Sigmoid colon (tissue), 7 donors: ENCODE data around the gene POLR3A. TPM values are rescaled to one million over a fixed set of nuclear protein-coding genes. Genes with fewer than 3 reads are reported as not detected.

Experiments used
- DNase-seq: peaks from one replicate; pipeline ENCODE4 v3.0.0-alpha.2; 2019
- H3K27ac ChIP-seq, 4 donors: fragments of 200-600 bp; sonication (generic); one replicate each; pipeline ENCODE4 v1.5.1; 2016 to 2019; ENCODE audit warnings: mild to moderate bottlenecking in 1 of 4
- H3K27me3 ChIP-seq, 3 donors: fragments of 200-600 bp; sonication (generic); one replicate each; pipeline ENCODE4 v1.5.1; 2019; ENCODE audit warnings: mild to moderate bottlenecking in 1 of 3
- H3K36me3 ChIP-seq, 4 donors: fragments of 200-600 bp; sonication (generic); one replicate each; pipeline ENCODE4 v1.5.1; 2016 to 2019
- H3K4me1 ChIP-seq, 4 donors: fragments of 200-600 bp; sonication (generic); one replicate each; pipeline ENCODE4 v1.5.1; 2017 to 2019
- H3K4me3 ChIP-seq, 4 donors: fragments of 200-600 bp; sonication (generic); one replicate each; pipeline ENCODE4 v1.5.1; 2017 to 2019; ENCODE audit warnings: mild to moderate bottlenecking in 2 of 4, moderate library complexity in 1 of 4
- H3K9me3 ChIP-seq, 4 donors: fragments of 200-600 bp in 3 of 4; sonication (generic) in 3 of 4; one replicate each; pipeline versions ENCODE4 v1.5.1 to v1.6.1; 2013 to 2019
- CTCF ChIP-seq, 4 experiments: fragments of 450-650 bp in 3 of 4; fragments of 200-600 bp in 1 of 4; IDR thresholded peaks; one replicate each; pipeline ENCODE4 v1.5.1; 2016 to 2019; ENCODE audit warnings: antibody characterized with exemption in 4 of 4, mild to moderate bottlenecking in 3 of 4, moderate library complexity in 2 of 4
- EP300 ChIP-seq, 4 donors: sonication (generic); formaldehyde crosslinking; IDR thresholded peaks; one replicate each; pipeline ENCODE4 v1.6.1; 2017; ENCODE audit warnings: antibody characterized with exemption in 4 of 4
- POLR2A ChIP-seq, 2 donors: fragments of 450-650 bp; IDR thresholded peaks; one replicate each; pipeline ENCODE4 v1.6.1; 2016; ENCODE audit warnings: antibody characterized with exemption in 2 of 2, mild to moderate bottlenecking in 2 of 2, moderate library complexity in 2 of 2
- POLR2AphosphoS5 ChIP-seq, 4 donors: sonication (generic); formaldehyde crosslinking; IDR thresholded peaks; one replicate each; pipeline ENCODE4 v1.6.1; 2017; ENCODE audit warnings: antibody characterized with exemption in 4 of 4
- WGBS, 2 donors: extraction: QIAGEN DNeasy Blood & Tissue Kit; methylation state at CpG; one replicate each; pipeline ENCODE4 v1.1.7; 2013; 5-methylcytosine and 5-hydroxymethylcytosine counted together
- intact Hi-C: fragments of 100-400 bp; cut with DNase I; formaldehyde crosslinking; loops from one replicate; pipeline ENCODE4 v1.15.1; 2023
- polyA plus RNA-seq, 3 donors: library from polyadenylated mRNA; stranded (reverse); fragments of 200-250 nt; gene quantifications; one replicate each; pipeline ENCODE4 v1.2.3, GENCODE V29; 2013
- total RNA-seq, 4 donors: library from RNA; depleted of rRNA; stranded (reverse); fragments of >200 nt; gene quantifications; one replicate each; pipeline ENCODE4 v1.1.0, GENCODE V29; 2016
- donor health status: healthy with polysubstance abuse.
- donor health status: Bipolar disorder and iron deficiency.
- donor health status: healthy.

Gene POLR3A
- total and polyA plus RNA-seq, 7 donors: 1.6 to 13.0 (median 9.6) TPM

GRCh38 chr10:78042058-78042751, 12.9 kb upstream of the POLR3A start:
- no peaks in the 10 kb centered on the region for H3K9me3 ChIP-seq
- no peak overlapping the region for H3K27ac ChIP-seq
- no peaks in the 10 kb centered on the region for H3K27me3 ChIP-seq
- no peak for DNase-seq
- intact Hi-C loops: no loop called here
- TF ChIP-seq POLR2A (IDR thresholded peaks at IDR 0.05): no peak
- TF ChIP-seq EP300 (IDR thresholded peaks at IDR 0.05): no peak
- no peak for TF ChIP-seq POLR2AphosphoS5 (IDR thresholded peaks at IDR 0.05)
- TF ChIP-seq CTCF (IDR thresholded peaks at IDR 0.05): no peak
- peaks cover 0 to 25% (median 6%) of the 10 kb centered on the region in 4 donors for H3K4me1 ChIP-seq
- H3K4me3 ChIP-seq: no peak overlapping the region
- peaks cover 6 to 62% (median 39%) of the 10 kb centered on the region in 4 donors for H3K36me3 ChIP-seq
- WGBS, 2 donors: 79 to 87% methylated on average over 2 of the region's 2 CpGs

- H3K9me3 ChIP-seq: no peaks in the 10 kb centered on the region
- no peak overlapping the region for H3K27ac ChIP-seq
- no peak for TF ChIP-seq CTCF (IDR thresholded peaks at IDR 0.05)
- no peak for TF ChIP-seq POLR2A (IDR thresholded peaks at IDR 0.05)
- no peak for TF ChIP-seq EP300 (IDR thresholded peaks at IDR 0.05)
- no peak for TF ChIP-seq POLR2AphosphoS5 (IDR thresholded peaks at IDR 0.05)
- H3K4me3 ChIP-seq: no peak overlapping the region
- no peak for DNase-seq
- WGBS, 2 donors: 70 to 73% methylated on average over 5 of the region's 5 CpGs
- intact Hi-C loops: no loop called here
- peaks cover 0 to 33% (median 10%) of the 10 kb centered on the region in 4 donors for H3K4me1 ChIP-seq
- H3K36me3 ChIP-seq: peaks cover 14 to 70% (median 47%) of the 10 kb centered on the region in 4 donors
- H3K27me3 ChIP-seq: no peaks in the 10 kb centered on the region
Measured at GRCh38 chr10:78041170-78042057, 12.1 kb upstream of the POLR3A start.

- H3K27ac ChIP-seq: no peak overlapping the region
- no peaks in the 10 kb centered on the region for H3K9me3 ChIP-seq
- H3K4me3 ChIP-seq: no peak overlapping the region
- DNase-seq: no peak
- H3K4me1 ChIP-seq: peaks cover 0 to 50% (median 27%) of the 10 kb centered on the region in 4 donors
- peaks cover 21 to 85% (median 58%) of the 10 kb centered on the region in 4 donors for H3K36me3 ChIP-seq
- intact Hi-C loops: no loop called here
- 69 to 85% methylated on average over 3 of the region's 3 CpGs for WGBS, 2 donors
- no peaks in the 10 kb centered on the region for H3K27me3 ChIP-seq
- no peak for TF ChIP-seq POLR2A (IDR thresholded peaks at IDR 0.05)
- no peak for TF ChIP-seq POLR2AphosphoS5 (IDR thresholded peaks at IDR 0.05)
- no peak for TF ChIP-seq EP300 (IDR thresholded peaks at IDR 0.05)
- TF ChIP-seq CTCF (IDR thresholded peaks at IDR 0.05): no peak
Measured at GRCh38 chr10:78039743-78040142, 10.4 kb upstream of the POLR3A start.

GRCh38 chr10:78038791-78039547, 9.7 kb upstream of the POLR3A start:
- Histone ChIP-seq H3K27me3 (no peaks in the 10 kb centered on the region), H3K4me1 (peaks cover 0 to 55% (median 32%) of the 10 kb centered on the region in 4 donors), H3K27ac (no peak overlapping the region), H3K4me3 (no peak overlapping the region), H3K36me3 (peaks cover 21 to 85% (median 58%) of the 10 kb centered on the region in 4 donors), H3K9me3 (no peaks in the 10 kb centered on the region)
- 65 to 81% methylated on average over 5 of the region's 5 CpGs for whole genome bisulfite sequencing, 2 donors
- no peak for DNase-seq
- intact Hi-C loops: no loop called here
- TF ChIP-seq POLR2A (IDR thresholded peaks at IDR 0.05) (no peak), CTCF (IDR thresholded peaks at IDR 0.05) (no peak), EP300 (IDR thresholded peaks at IDR 0.05) (no peak), POLR2AphosphoS5 (IDR thresholded peaks at IDR 0.05) (no peak)
